Measurements from ENCODE around the gene SMARCA2. TPM values are rescaled to one million over a fixed set of nuclear protein-coding genes. Genes with fewer than 3 reads are reported as not detected.
"Not testable (repeated sequence)": the region's sequence is repeated elsewhere in the genome, so short reads cannot be mapped to it uniquely, and the experiment has no call there.

Gene SMARCA2
- total RNA-seq, 4 donors from 2014 or later, result 76.7 to 99.0 (median 89.8) TPM

GRCh38 chr9:2145746-2146145, 130.6 kb downstream of the SMARCA2 start:
- H3K27ac ChIP-seq (replicated peaks in 1 of 4), result no peak overlapping the region
- intact Hi-C loops (cut with DNase I), result loop anchor here (10.0 kb wide), 1 partner anchor 509 kb away; no protein-coding TSS in a partner anchor
- DNase-seq (ENCODE audit: extremely low spot score), result no peak
- WGBS, result 88% methylated on average over 3 of the region's 3 CpGs
- H3K4me3 ChIP-seq, result no peak overlapping the region
- peaks cover 0 to 3% (median 1%) of the 10 kb centered on the region in 4 donors for H3K36me3 ChIP-seq
- no peaks in the 10 kb centered on the region for H3K27me3 ChIP-seq
- no peaks in the 10 kb centered on the region for H3K9me3 ChIP-seq
- TF ChIP-seq POLR2AphosphoS5 (IDR thresholded peaks at IDR 0.05) (no peak), CTCF (IDR thresholded peaks at IDR 0.05) (no peak), EP300 (IDR thresholded peaks at IDR 0.05) (no peak), POLR2A (IDR thresholded peaks at IDR 0.05; ENCODE audit: low read depth) (no peak)
- peaks cover 0 to 14% (median 4%) of the 10 kb centered on the region in 4 donors for H3K4me1 ChIP-seq

GRCh38 chr9:2146700-2147099, 131.6 kb downstream of the SMARCA2 start:
- intact Hi-C loops (cut with DNase I), result loop anchor here (10.0 kb wide), 1 partner anchor 508 kb away; no protein-coding TSS in a partner anchor
- H3K4me3 ChIP-seq; DNase-seq (ENCODE audit: extremely low spot score); H3K27me3 ChIP-seq; H3K9me3 ChIP-seq; H3K4me1 ChIP-seq; H3K36me3 ChIP-seq; H3K27ac ChIP-seq (replicated peaks in 1 of 4): not testable (repeated sequence)

GRCh38 chr9:2150338-2150737, 135.2 kb downstream of the SMARCA2 start:
- H3K36me3 ChIP-seq, result peaks cover 0 to 2% (median 0%) of the 10 kb centered on the region in 4 donors
- no peak for TF ChIP-seq POLR2AphosphoS5 (IDR thresholded peaks at IDR 0.05)
- no peak for TF ChIP-seq POLR2A (IDR thresholded peaks at IDR 0.05; ENCODE audit: low read depth)
- no peak for TF ChIP-seq CTCF (IDR thresholded peaks at IDR 0.05)
- no peak for TF ChIP-seq EP300 (IDR thresholded peaks at IDR 0.05)
- peaks cover 0 to 18% (median 10%) of the 10 kb centered on the region in 4 donors for H3K4me1 ChIP-seq
- 92% methylated on average over 4 of the region's 5 CpGs for WGBS
- H3K9me3 ChIP-seq, result no peaks in the 10 kb centered on the region
- H3K27me3 ChIP-seq, result no peaks in the 10 kb centered on the region
- intact Hi-C loops (cut with DNase I), result no loop called here
- H3K27ac ChIP-seq (replicated peaks in 1 of 4), result no peak overlapping the region
- no peak overlapping the region for H3K4me3 ChIP-seq
- DNase-seq (ENCODE audit: extremely low spot score), result no peak

- intact Hi-C loops (cut with DNase I), result no loop called here
- no peak for DNase-seq (ENCODE audit: extremely low spot score)
- 85% methylated on average over 6 of the region's 6 CpGs for WGBS
- Histone ChIP-seq H3K27me3 (no peaks in the 10 kb centered on the region), H3K27ac (replicated peaks in 1 of 4) (no peak overlapping the region), H3K9me3 (no peaks in the 10 kb centered on the region), H3K4me3 (no peak overlapping the region), H3K36me3 (peaks cover 0 to 2% (median 0%) of the 10 kb centered on the region in 4 donors), H3K4me1 (peaks cover 0 to 18% (median 10%) of the 10 kb centered on the region in 4 donors)
- TF ChIP-seq POLR2A (IDR thresholded peaks at IDR 0.05; ENCODE audit: low read depth) (no peak), EP300 (IDR thresholded peaks at IDR 0.05) (no peak), CTCF (IDR thresholded peaks at IDR 0.05) (no peak), POLR2AphosphoS5 (IDR thresholded peaks at IDR 0.05) (no peak)
Observed at GRCh38 chr9:2151171-2151570, 136.0 kb downstream of the SMARCA2 start.

GRCh38 chr9:2152966-2153629, 138.0 kb downstream of the SMARCA2 start:
- 70% methylated on average over 10 of the region's 10 CpGs for WGBS
- DNase-seq (ENCODE audit: extremely low spot score), result no peak
- no peak overlapping the region for H3K27ac ChIP-seq (replicated peaks in 1 of 4)
- intact Hi-C loops (cut with DNase I), result no loop called here
- H3K27me3 ChIP-seq, result no peaks in the 10 kb centered on the region
- peaks cover 12 to 33% (median 21%) of the 10 kb centered on the region in 4 donors for H3K4me1 ChIP-seq
- TF ChIP-seq POLR2A (IDR thresholded peaks at IDR 0.05; ENCODE audit: low read depth) (no peak), EP300 (IDR thresholded peaks at IDR 0.05) (no peak), POLR2AphosphoS5 (IDR thresholded peaks at IDR 0.05) (no peak), CTCF (IDR thresholded peaks at IDR 0.05) (no peak)
- no peak overlapping the region for H3K4me3 ChIP-seq
- H3K36me3 ChIP-seq, result peaks cover 0 to 2% (median 0%) of the 10 kb centered on the region in 4 donors
- no peaks in the 10 kb centered on the region for H3K9me3 ChIP-seq

All from esophagus muscularis mucosa (tissue), 4 donors.